ENCODE data around the gene LDLRAD3. TPM values are rescaled to one million over a fixed set of nuclear protein-coding genes. Genes with fewer than 3 reads are reported as not detected.

The LDLRAD3 gene
- total RNA-seq, 2 donors from 2014 or later: 0.10 to 1.8 TPM

GRCh38 chr11:36047344-36047743 lies 103.5 kb downstream of the LDLRAD3 start:
- DNase-seq (ENCODE audit: low spot score): no peak
- H3K36me3 Mint-ChIP-seq: no peaks in the 10 kb centered on the region
- H3K27ac Mint-ChIP-seq: no peak overlapping the region
- peaks cover 3 to 10% of the 10 kb centered on the region in 2 donors for H3K4me1 Mint-ChIP-seq (ENCODE audit: low read depth in 2 of 2)
- no peak overlapping the region for H3K4me3 Mint-ChIP-seq
- ATAC-seq: no peak
- peaks cover 4% of the 10 kb centered on the region for H3K9me3 Mint-ChIP-seq
- peaks cover 5 to 8% of the 10 kb centered on the region in 2 donors for H3K27me3 Mint-ChIP-seq

GRCh38 chr11:36048496-36049247 lies 104.8 kb downstream of the LDLRAD3 start:
- Mint-ChIP-seq H3K27me3 (peaks cover 5 to 8% of the 10 kb centered on the region in 2 donors), H3K27ac (no peak overlapping the region)
- no peak for ATAC-seq

GRCh38 chr11:36051235-36052144 lies 107.6 kb downstream of the LDLRAD3 start:
- no peak overlapping the region for H3K27ac Mint-ChIP-seq

More at GRCh38 chr11:36048496-36049247, 104.8 kb downstream of the LDLRAD3 start:
- peaks cover 3 to 10% of the 10 kb centered on the region in 2 donors for H3K4me1 Mint-ChIP-seq (ENCODE audit: low read depth in 2 of 2)
- H3K36me3 Mint-ChIP-seq: no peaks in the 10 kb centered on the region
- H3K4me3 Mint-ChIP-seq: no peak overlapping the region
- no peak for DNase-seq (ENCODE audit: low spot score)
- peaks cover 4% of the 10 kb centered on the region for H3K9me3 Mint-ChIP-seq

GRCh38 chr11:36053281-36053680 lies 109.4 kb downstream of the LDLRAD3 start:
- no peak overlapping the region for H3K4me3 Mint-ChIP-seq
- H3K9me3 Mint-ChIP-seq: peaks cover 7% of the 10 kb centered on the region
- H3K4me1 Mint-ChIP-seq (ENCODE audit: low read depth in 2 of 2): peaks cover 3% of the 10 kb centered on the region in 2 donors
- ATAC-seq: no peak
- peaks cover 19 to 27% of the 10 kb centered on the region in 2 donors for H3K27me3 Mint-ChIP-seq
- H3K36me3 Mint-ChIP-seq: no peaks in the 10 kb centered on the region
- no peak for DNase-seq (ENCODE audit: low spot score)
- no peak overlapping the region for H3K27ac Mint-ChIP-seq

More at GRCh38 chr11:36051235-36052144, 107.6 kb downstream of the LDLRAD3 start:
- no peak for ATAC-seq
- Mint-ChIP-seq H3K4me3 (no peak overlapping the region), H3K9me3 (peaks cover 7% of the 10 kb centered on the region), H3K27me3 (peaks cover 10 to 16% of the 10 kb centered on the region in 2 donors), H3K36me3 (no peaks in the 10 kb centered on the region), H3K4me1 (ENCODE audit: low read depth in 2 of 2) (peaks cover 3% of the 10 kb centered on the region in 2 donors)
- DNase-seq (ENCODE audit: low spot score): no peak

- H3K27me3 Mint-ChIP-seq: peaks cover 23 to 30% of the 10 kb centered on the region in 2 donors
- no peak overlapping the region for H3K27ac Mint-ChIP-seq
- no peak for ATAC-seq
- H3K36me3 Mint-ChIP-seq: no peaks in the 10 kb centered on the region
- no peak for DNase-seq (ENCODE audit: low spot score)
- H3K4me1 Mint-ChIP-seq (ENCODE audit: low read depth in 2 of 2): peaks cover 3% of the 10 kb centered on the region in 2 donors
- H3K4me3 Mint-ChIP-seq: no peak overlapping the region
- H3K9me3 Mint-ChIP-seq: peaks cover 7% of the 10 kb centered on the region
Measured at GRCh38 chr11:36053862-36054261, 110.0 kb downstream of the LDLRAD3 start.

- Mint-ChIP-seq H3K4me1 (ENCODE audit: low read depth in 2 of 2) (peaks cover 3% of the 10 kb centered on the region in 2 donors), H3K4me3 (no peak overlapping the region), H3K9me3 (peaks cover 7% of the 10 kb centered on the region), H3K27ac (no peak overlapping the region), H3K36me3 (no peaks in the 10 kb centered on the region), H3K27me3 (peaks cover 25 to 33% of the 10 kb centered on the region in 2 donors)
- no peak for DNase-seq (ENCODE audit: low spot score)
- ATAC-seq: no peak
Measured at GRCh38 chr11:36054628-36055027, 110.8 kb downstream of the LDLRAD3 start.

- ATAC-seq (no peak), DNase-seq (ENCODE audit: low spot score) (no peak)
- peaks cover 7% of the 10 kb centered on the region for H3K9me3 Mint-ChIP-seq
- no peak overlapping the region for H3K27ac Mint-ChIP-seq
- H3K4me3 Mint-ChIP-seq: no peak overlapping the region
- no peaks in the 10 kb centered on the region for H3K36me3 Mint-ChIP-seq
- peaks cover 0 to 3% of the 10 kb centered on the region in 2 donors for H3K4me1 Mint-ChIP-seq (ENCODE audit: low read depth in 2 of 2)
- H3K27me3 Mint-ChIP-seq: peaks cover 27 to 30% of the 10 kb centered on the region in 2 donors
Measured at GRCh38 chr11:36056160-36056751, 112.4 kb downstream of the LDLRAD3 start.

GRCh38 chr11:36057379-36058042 lies 113.6 kb downstream of the LDLRAD3 start:
- no peak overlapping the region for H3K27ac Mint-ChIP-seq
- no peak for ATAC-seq
- DNase-seq (ENCODE audit: low spot score): no peak

GRCh38 chr11:36059660-36060059 lies 115.8 kb downstream of the LDLRAD3 start:
- Mint-ChIP-seq H3K27ac (no peak overlapping the region), H3K27me3 (peaks cover 30 to 39% of the 10 kb centered on the region in 2 donors), H3K4me3 (no peak overlapping the region), H3K9me3 (peaks cover 5% of the 10 kb centered on the region), H3K36me3 (no peaks in the 10 kb centered on the region), H3K4me1 (ENCODE audit: low read depth in 2 of 2) (no peaks in the 10 kb centered on the region)
- DNase-seq (ENCODE audit: low spot score): no peak
- ATAC-seq: no peak

More at GRCh38 chr11:36057379-36058042, 113.6 kb downstream of the LDLRAD3 start:
- Mint-ChIP-seq H3K4me3 (no peak overlapping the region), H3K36me3 (no peaks in the 10 kb centered on the region), H3K9me3 (peaks cover 7% of the 10 kb centered on the region), H3K4me1 (ENCODE audit: low read depth in 2 of 2) (no peaks in the 10 kb centered on the region), H3K27me3 (peaks cover 24 to 29% of the 10 kb centered on the region in 2 donors)

GRCh38 chr11:36060926-36061325 lies 117.1 kb downstream of the LDLRAD3 start:
- H3K27me3 Mint-ChIP-seq: peaks cover 29 to 40% of the 10 kb centered on the region in 2 donors
- no peak overlapping the region for H3K4me3 Mint-ChIP-seq
- H3K4me1 Mint-ChIP-seq (ENCODE audit: low read depth in 2 of 2): no peaks in the 10 kb centered on the region
- ATAC-seq: no peak
- no peaks in the 10 kb centered on the region for H3K9me3 Mint-ChIP-seq
- DNase-seq (ENCODE audit: low spot score): no peak
- H3K27ac Mint-ChIP-seq: no peak overlapping the region
- H3K36me3 Mint-ChIP-seq: no peaks in the 10 kb centered on the region

GRCh38 chr11:36061471-36061870 lies 117.6 kb downstream of the LDLRAD3 start:
- H3K36me3 Mint-ChIP-seq: no peaks in the 10 kb centered on the region
- no peak for ATAC-seq

GRCh38 chr11:36062796-36063365 lies 119.0 kb downstream of the LDLRAD3 start:
- H3K27me3 Mint-ChIP-seq: peaks cover 27 to 45% of the 10 kb centered on the region in 2 donors
- DNase-seq (ENCODE audit: low spot score) (no peak), ATAC-seq (no peak)

More at GRCh38 chr11:36061471-36061870, 117.6 kb downstream of the LDLRAD3 start:
- no peak overlapping the region for H3K27ac Mint-ChIP-seq
- peaks cover 29 to 45% of the 10 kb centered on the region in 2 donors for H3K27me3 Mint-ChIP-seq
- no peaks in the 10 kb centered on the region for H3K4me1 Mint-ChIP-seq (ENCODE audit: low read depth in 2 of 2)
- H3K4me3 Mint-ChIP-seq: no peak overlapping the region
- H3K9me3 Mint-ChIP-seq: no peaks in the 10 kb centered on the region
- no peak for DNase-seq (ENCODE audit: low spot score)

GRCh38 chr11:36065436-36065835 lies 121.6 kb downstream of the LDLRAD3 start:
- Mint-ChIP-seq H3K4me1 (ENCODE audit: low read depth in 2 of 2) (no peaks in the 10 kb centered on the region), H3K27ac (no peak overlapping the region), H3K4me3 (no peak overlapping the region), H3K36me3 (no peaks in the 10 kb centered on the region), H3K27me3 (peaks cover 25 to 32% of the 10 kb centered on the region in 2 donors), H3K9me3 (no peaks in the 10 kb centered on the region)
- DNase-seq (ENCODE audit: low spot score) (no peak), ATAC-seq (no peak)

More at GRCh38 chr11:36062796-36063365, 119.0 kb downstream of the LDLRAD3 start:
- Mint-ChIP-seq H3K27ac (no peak overlapping the region), H3K4me3 (no peak overlapping the region), H3K9me3 (no peaks in the 10 kb centered on the region), H3K36me3 (no peaks in the 10 kb centered on the region), H3K4me1 (ENCODE audit: low read depth in 2 of 2) (no peaks in the 10 kb centered on the region)
